ENCODE data around the gene BACH2. TPM values are rescaled to one million over a fixed set of nuclear protein-coding genes. Genes with fewer than 3 reads are reported as not detected.

BACH2 gene
- total RNA-seq, 1 donor from 2014 or later = 2.8 TPM

DNA sequence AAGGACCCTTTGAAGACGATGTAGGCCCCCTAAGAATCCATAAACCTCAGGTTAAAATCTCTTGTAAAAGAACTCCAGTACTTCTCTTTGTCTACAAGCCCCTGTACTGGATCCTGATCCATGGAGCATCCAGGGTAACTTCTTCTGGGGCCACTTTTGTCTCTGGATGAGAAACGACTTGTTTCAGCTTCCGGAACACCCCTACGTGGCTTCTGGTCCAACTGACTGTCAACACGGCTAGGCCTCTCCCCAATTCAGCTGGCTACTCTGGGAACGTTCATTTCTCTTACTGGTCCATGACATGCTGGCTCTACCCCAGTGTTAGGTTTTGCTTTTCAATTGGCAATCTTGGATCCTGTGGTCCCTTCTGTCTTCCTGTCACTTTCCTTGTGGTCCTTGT is 198.0 kb downstream of the BACH2 start:
- no peak for DNase-seq (ENCODE audit: low read depth in 2 of 2)

DNA sequence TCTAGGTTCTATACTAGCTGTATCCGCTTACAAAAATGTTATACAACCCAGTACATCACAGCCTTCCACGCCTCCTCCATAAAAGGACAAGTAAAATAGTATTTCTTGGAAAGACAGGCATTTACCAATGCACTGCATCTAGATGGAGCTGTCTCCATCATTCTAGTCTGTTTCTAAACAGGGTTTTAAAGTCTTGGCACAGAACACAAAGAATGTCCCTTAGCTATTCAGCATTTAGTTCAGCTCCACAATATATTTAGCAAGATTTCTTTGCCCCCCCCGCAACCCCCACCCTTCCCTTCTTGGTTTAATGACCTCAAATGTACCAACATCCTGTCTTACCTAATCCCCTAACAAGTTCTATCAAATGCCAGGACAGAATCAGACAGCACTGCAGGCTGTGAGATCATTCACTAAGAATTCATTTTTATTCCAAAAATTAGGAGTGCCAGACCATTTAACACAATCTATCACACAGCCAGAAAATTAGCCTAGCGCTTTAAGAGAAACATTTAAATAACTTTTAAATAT is 198.6 kb downstream of the BACH2 start:
- peak; percentile 12 to 30 for DNase-seq (ENCODE audit: low read depth in 2 of 2)

DNA sequence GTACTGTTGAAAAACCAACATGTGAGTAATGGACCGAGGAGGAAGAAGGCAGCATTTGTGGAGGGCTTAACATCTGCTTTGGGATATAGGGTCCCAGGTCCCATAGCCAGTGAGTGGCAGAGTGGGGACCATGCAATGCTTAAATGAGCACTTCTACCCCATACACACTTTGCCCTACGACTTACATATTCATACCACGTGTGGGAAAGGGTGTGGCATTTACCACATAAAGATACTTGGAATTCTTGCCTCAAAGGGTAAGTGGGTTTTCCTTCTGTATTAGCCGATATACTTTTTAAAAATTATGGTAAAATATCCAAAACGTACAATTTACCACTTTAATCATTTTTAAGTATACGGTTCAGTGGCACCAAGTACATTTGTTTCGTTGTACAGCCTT is 199.3 kb downstream of the BACH2 start:
- DNase-seq (ENCODE audit: low read depth in 2 of 2) = no peak

DNA sequence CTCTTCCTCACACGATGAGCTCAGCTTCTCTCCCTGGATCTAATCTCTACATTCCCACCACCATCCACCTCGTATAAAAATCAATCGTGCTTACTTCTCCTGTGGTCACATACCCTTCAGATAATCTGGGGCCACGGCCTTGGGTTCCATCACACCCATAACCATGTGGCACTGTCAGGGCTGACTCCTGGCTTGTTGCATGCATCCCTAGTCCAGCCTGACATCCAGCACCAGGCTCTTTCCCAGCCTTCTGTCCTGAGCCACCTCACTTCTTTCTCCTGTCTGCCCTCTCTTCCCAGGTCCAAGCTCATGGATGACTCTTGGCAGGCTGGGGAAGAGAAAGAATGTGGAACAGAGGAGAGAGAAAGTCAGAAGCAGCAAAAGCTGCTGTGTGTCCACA is 199.8 kb downstream of the BACH2 start:
- DNase-seq (ENCODE audit: low read depth in 2 of 2) = no peak

DNA sequence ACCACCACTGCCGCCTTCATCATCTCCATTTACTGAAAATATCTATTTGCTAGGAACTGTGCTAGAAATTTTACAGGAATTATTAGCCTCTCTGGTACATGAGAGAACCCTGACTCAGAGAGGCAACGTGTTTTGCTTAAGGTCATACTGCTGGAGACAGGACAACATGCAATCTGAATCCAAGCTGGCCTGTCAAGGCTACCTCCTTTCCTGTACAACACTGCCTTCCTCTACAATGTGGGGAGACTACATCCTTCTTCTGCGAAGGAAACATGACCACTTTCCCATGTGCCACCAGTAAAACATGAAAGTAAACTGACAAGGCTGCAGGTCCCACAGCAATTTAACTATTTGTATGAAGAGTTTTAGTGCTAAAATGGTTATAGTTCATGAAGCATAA is 200.9 kb downstream of the BACH2 start:
- no peak for DNase-seq (ENCODE audit: low read depth in 2 of 2)

DNA sequence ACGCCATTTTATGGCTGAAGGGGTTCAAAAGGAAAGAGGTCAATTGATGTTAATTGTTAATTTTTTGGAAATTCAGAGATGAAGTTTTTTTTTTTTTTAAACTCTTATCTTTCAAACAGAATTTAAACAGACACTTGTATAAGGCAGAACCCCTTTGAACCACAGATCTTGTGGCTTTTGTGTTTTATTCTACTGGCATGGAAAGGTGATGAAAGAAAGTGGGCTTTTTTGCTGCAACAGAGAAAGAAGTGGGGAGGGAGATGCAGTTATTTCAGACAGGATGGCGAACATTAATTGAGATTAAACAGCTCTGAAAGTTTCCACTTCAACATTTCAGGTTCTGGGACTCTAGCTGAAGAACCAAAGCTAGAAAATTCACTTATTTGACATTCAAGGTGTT is 201.5 kb downstream of the BACH2 start:
- no peak for DNase-seq (ENCODE audit: low read depth in 2 of 2)

DNA sequence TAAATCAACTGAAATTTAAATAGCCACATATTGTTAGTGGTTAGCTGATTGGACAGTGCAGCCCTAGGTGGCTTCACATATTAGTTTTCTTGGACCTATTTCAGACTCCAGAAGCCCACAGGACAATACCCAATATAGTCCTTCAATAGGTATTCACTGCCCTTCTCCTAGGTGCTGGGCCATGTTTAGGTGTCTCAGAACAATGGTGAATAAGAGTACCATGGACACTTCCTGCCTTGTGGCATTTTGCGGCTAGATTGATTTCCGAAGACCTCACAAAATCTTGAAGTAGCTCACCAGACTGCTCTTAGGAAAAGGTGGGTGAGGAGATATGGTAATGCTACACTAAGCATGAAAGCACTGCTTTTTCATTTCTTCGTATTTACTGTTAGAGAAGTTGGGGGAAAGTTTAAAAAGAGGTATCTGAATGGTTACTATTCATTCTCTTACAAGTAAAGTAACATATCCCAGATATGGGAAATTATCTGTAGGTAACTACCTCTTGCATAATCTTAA is 203.0 kb downstream of the BACH2 start:
- DNase-seq (ENCODE audit: low read depth in 2 of 2) = no peak

DNA sequence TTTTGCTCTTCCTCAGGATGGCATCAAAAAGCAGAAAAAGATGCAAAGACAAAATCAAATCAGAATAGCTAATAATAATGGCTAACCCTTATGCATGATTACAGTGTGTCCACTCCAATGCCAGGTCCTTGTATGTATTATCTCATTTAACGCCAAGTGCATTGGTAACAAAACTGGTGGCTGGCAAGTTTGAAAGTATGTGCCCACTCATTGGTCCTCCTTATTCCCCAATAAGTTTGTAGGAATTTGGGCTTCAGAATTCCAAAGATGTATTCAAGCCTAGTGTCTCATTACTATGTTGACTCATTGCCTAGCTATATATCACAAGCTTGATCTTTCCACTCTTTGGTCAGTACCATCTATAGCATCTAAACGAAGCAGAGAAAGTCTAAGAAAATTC is 205.8 kb downstream of the BACH2 start:
- no peak for DNase-seq (ENCODE audit: low read depth in 2 of 2)

DNA sequence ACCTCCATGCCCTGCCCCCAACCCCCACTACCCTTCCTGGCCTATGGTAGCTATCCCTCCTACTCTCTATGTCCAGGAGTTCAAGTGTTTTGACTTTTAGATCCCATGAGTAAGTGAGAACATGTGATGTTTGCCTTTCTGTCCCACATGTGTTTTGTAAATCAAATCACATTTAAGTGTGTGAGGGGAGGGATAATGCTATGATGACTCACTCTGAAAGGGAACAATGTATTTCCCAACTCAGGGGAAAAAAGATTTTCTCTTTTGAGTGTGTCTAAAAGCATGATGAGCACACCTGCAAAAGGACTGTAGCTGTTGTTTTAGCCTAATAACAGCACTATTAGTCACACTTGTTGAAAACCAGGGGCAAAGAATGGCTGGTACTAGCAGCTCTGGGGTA is 208.6 kb downstream of the BACH2 start:
- peak; percentile 46 to 83 for DNase-seq (ENCODE audit: low read depth in 2 of 2)

DNA sequence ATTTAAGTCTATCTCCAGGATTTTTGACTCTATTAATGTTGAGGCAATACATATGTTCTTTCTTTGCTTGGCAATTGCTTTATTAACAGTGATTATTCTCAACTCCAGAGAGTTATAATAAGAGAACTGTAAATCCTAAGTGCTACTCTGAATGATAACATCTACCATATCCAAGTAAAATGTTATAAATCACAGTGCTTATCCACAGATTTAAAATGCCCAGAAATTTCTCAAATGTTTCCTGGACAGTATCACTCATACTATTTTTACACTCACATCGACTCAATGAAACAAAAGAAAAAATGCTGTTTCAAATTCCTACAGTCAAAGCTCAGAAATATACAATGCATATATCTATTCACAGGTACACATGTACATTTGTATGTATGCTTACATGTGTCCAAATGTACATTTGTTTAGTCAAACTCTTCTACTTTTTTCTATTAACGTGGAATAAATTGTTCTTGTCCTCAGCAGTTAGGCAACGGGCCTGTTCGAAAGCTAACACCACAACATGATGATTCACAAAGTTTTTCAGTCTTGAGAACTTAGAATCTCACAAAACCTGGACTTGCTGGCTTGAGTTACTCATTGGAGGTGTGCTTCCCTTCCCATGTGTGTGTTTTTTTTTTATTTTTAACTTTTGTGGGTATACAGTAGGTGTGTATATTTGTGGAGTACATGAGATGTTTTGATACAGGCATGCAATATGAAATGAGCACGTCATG is 209.4 kb downstream of the BACH2 start:
- DNase-seq (ENCODE audit: low read depth in 2 of 2) = peak; percentile 3 to 12

DNA sequence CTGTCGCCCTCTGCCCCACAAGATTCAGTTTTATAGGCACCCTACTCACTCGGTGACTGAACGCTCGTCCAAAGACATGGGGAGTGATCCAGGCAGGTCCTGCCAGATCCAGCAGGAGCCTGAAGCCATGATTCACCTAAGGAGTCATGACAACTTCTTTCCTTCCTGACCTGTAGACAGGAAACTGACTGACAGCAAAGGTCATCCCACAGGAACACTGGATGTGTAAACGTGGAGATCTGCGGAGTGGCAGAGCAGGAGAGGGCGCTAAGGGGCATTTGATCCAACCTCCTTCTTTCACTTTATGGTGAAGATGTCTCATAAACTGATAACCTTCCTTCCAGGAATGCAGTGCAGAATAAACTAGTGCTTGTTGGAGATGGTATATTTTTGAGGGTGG is 210.1 kb downstream of the BACH2 start:
- DNase-seq (ENCODE audit: low read depth in 2 of 2) = peak; percentile 42 to 61

DNA sequence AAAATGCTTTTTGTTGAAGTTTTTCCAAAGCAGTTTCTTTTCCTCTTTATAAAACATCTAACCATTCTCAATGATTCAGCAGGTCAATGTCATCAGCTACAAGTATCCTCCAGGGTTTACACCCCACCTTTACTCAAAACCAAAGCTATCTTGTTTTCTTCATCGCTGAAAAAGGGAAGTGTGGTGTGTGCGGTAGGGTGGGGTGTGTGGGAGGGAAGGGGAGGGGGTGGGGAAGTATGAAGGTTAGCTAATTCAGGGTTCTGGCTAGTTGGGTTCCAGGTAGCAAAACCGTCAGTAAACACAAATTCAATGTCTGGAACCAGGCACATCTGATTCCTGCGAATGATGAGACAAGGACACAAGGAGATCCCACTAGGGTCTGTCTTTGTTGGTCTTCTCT is 212.8 kb downstream of the BACH2 start:
- DNase-seq (ENCODE audit: low read depth in 2 of 2) = no peak

DNA sequence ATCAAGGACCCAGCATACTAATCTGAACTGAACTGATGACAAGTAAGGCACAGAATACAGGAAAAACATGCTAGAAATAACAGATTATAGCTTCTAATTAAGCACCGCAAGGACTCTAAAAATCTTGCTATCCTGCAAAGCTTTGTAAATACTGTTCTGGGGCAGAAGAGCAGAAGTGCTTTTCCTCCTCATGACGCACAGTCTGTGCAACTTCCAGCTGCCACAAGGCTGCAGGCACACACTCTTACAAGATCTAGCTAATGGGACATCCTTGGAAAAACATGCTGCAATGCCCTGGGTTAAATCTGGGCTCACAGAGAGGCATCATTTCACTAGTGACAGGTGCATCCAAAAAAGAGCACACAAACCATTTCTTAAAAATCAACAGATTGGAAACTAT is 213.8 kb downstream of the BACH2 start:
- DNase-seq (ENCODE audit: low read depth in 2 of 2) = no peak

DNA sequence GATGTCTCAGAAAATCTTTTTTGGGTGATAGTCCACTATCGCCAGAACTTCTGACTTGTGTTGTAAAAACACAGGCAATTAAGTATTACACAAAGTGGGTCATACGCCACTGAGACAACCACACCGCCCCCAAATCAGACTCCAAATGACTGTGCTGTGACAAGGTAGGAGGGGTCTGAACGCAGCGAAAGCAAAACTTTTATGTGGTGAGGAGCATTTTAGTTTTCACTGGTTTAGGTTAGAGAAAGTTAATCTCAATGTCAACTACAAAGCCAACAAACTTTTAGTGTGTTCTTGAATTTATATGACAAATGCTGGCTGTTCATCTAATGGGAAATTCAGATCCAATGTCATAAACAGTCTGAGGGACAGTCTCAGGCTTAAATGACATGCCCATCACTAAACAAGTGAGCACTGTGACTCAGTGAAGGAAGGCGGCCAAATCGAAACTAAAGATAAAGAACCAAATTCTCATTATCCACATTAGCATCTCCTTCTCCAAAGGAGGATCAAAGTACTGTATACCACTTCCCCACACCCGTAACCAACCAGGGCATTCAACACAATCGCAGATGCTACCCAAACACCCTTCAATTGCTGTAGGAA is 215.7 kb downstream of the BACH2 start:
- DNase-seq (ENCODE audit: low read depth in 2 of 2) = no peak

DNA sequence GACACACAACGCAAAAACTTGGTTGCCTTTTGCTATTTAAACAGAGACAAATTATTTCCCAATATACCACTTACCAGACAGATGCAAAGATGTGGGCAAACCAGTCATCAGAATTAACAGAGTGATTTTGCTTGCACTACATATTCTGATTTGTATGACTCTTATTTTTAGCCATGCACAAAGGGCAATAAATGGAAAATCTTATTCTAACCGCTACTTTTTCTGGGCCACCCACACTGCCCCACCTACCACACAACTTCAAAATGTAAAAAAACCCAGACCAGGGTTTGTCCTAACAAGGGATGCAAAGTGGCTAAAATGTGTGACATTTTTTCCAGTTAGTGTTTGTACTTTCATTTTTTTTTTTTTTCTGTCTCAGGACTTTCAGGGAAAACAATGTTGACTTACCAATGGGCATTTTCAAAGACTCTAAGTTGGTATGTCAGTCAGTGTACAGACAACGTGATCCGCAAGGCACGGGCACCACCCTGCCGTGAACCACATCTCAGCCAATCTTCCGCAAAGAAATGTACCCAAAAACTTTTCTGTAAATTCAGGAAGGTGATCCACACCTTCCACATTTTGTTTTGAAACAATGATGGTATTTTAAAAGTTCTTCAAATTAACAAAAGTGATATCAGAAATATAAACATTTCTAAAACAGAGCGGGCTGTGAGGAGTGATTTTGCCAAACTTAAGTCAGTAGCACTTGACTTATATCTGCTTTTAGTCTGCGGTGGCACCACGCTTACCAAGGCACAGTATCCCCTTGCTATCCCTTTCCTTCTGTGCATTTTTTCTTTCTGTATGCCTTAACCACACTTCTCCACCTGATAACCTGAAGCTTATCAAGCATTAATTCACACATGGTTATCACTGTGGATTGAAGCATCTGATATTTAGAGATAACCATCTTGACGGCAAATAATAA is 216.8 kb downstream of the BACH2 start:
- DNase-seq (ENCODE audit: low read depth in 2 of 2) = no peak

DNA sequence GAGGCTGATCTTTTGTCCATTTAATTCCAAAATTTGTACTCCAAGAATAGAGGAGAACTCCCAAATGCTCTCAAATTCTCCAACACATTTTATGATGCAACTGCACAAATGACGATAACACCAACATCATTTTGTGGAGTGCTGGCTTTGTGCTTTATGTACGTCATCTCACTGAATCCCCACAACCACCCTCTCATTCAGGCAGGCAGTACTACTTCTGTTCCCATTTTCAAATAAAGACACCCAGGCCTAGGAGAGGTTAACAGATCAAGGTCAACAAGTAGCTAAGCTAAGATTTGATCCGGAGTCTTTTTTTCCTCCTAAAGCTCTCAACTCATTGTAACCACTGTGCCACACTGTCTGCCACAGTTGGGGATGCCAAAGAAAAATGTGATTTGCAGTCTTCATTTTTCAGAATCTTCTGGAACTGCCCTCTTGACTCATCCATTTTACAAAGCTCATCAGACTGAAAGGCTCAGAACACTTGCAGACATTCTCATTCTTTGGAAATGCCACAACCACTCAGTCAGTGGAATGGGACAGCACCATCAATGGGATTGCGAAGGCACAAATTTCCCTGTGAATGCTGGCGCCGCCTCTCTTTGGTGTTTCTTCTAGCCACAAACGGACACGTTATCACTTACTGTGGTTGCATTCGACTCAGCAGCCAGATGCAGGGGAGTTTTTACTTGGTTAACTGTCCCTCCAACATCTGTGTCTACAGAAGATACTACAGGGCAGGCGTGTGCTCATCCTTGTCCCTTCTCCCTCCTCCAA is 217.9 kb downstream of the BACH2 start:
- no peak for DNase-seq (ENCODE audit: low read depth in 2 of 2)

DNA sequence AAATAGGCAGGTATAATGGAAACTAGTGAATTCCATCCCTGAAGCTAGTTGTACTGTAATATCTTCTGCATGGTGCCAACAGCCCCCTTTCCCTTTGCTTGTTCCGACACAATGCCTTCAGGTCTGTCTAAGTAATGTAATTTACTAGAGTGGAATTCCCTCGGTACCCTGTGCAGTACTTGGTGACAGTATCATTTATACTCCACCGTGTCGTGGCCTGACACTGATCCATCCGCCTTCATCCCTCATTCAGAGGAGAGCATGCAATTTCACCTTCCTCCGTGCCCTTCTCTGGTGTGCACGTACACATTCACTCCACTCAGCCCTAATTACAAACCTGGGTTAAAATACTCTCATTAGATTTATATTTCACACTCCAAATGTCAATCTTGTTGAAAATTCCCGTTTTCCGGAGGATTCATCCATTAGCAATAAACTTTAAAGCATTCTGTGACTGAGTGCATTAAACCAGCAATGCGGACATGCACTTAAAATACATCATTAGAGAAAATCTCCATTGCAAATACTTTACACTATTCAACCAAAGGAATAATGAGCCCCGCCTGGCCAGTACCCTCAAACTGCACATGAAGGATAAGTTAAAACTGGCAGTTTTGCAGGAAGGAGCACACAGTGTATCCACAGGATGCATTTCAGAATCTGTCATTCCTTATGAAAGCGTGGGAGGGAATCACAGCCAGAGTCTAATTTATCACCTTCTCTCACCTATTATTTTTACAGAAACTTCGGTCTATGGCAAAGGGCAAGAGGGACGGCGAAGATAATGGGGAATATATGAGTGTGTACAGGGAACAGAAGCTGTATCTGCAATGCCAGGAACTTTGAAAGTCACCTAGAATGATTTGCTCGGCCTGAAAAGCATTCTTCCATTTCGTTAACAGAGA is 219.9 kb downstream of the BACH2 start:
- no peak for DNase-seq (ENCODE audit: low read depth in 2 of 2)

DNA sequence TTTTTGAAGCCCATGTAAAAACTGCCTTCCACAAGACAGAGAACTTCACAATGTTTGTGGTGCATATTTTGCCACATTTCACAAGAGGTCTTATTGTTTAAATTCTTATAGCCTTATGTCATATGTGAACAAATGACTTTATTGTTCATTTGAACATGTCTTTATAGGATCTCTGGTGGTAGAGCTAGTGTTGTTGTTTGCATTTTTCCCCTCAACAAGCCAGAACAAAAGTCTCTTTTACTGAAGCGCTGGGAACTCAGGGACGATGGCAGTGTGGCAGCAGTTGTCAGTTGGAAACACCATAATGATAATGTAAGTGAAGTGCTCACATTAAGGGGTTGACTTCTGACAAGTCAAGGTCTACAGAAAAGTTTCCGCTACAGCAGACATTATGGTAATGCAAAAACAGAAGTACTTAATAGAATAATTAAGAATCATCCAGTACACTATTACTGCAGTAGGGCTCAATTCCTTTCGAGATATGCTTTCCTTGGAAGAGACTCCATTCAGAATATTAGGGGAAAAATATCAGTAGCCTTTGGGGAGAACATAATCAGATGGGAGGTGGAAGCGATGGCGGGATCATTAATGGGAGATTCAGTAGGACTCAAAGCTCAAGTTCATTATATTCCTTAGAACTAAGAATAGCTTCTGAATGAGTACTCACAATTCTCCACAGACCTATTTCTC is 222.3 kb downstream of the BACH2 start:
- no peak for DNase-seq (ENCODE audit: low read depth in 2 of 2)

DNA sequence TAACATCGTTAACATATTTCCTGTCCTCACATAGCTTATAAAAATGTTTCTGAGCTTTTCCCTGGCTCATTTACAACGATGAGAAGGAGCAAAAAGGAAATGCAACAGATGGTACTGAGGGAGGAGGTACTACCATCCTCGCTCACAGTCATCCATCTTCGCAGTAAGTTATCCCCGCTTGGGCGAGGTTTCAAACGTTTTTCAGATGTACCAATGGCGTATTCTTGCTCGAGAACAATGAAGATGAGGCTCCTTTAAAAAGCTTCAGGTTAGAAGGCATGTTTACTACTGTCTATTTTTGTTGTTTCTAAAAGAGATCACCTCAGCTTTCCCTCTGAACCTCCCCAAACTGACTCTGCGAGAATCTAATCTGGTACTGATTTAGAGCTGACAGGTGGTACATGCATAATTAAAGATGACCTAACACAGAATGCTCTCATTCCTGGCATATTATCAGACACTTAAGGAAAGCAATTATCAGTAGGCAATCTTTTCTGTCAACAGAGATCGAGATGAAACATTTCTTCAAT is 223.6 kb downstream of the BACH2 start:
- no peak for DNase-seq (ENCODE audit: low read depth in 2 of 2)

Measured in lung microvascular endothelial cell (primary cell).